ENCODE measurements around the gene TUBGCP5.

The TUBGCP5 gene

GRCh38 chr15:22955544-22956119, 83.7 kb downstream of the TUBGCP5 start:
- no peak for FAIRE-seq

GRCh38 chr15:22954798-22955543, 84.4 kb downstream of the TUBGCP5 start:
- no peak for FAIRE-seq
- no peak for TF ChIP-seq POLR2A (IDR thresholded peaks at IDR 0.05; ENCODE audit: low read depth, low read length)
- no peak for DNase-seq (ENCODE audit: insufficient read length, low spot score)

More at GRCh38 chr15:22955544-22956119, 83.7 kb downstream of the TUBGCP5 start:
- TF ChIP-seq POLR2A (IDR thresholded peaks at IDR 0.05; ENCODE audit: low read depth, low read length) (no peak), TAF1 (IDR thresholded peaks at IDR 0.05; ENCODE audit: low read depth, low read length) (no peak), SPI1 (IDR thresholded peaks at IDR 0.05; ENCODE audit: low read depth, low read length) (no peak), PAX5 (IDR thresholded peaks at IDR 0.05; ENCODE audit: insufficient read depth, low read length, severe bottlenecking) (no peak), POU2F2 (IDR thresholded peaks at IDR 0.05; ENCODE audit: low read depth, low read length) (no peak), POLR2AphosphoS5 (IDR thresholded peaks at IDR 0.05; ENCODE audit: low read depth, low read length) (no peak)
- no peak for DNase-seq (ENCODE audit: insufficient read length, low spot score)

DNA sequence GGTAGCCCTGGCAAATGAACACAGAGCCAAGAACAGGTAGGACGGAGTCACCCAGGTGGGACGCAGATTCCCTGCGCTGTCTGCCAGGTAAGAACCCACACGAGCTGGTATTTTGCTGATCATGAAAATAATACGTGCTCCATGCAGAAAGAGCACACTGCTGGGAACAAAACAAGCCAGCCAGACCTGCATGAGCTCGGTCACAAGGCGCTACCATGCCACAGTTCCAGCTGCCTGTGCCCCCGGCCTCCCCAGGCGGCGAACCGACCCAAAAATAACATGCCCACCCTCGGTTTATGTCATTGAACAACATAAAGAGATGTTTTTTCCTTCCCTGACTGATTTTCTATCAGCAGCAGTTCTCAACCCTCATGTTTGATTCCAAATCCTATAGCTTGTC, 85.0 kb downstream of the TUBGCP5 start:
- FAIRE-seq (no peak), DNase-seq (ENCODE audit: insufficient read length, low spot score) (no peak)
- TF ChIP-seq POLR2AphosphoS5 (IDR thresholded peaks at IDR 0.05; ENCODE audit: low read depth, low read length) (no peak), SPI1 (IDR thresholded peaks at IDR 0.05; ENCODE audit: low read depth, low read length) (no peak), TAF1 (IDR thresholded peaks at IDR 0.05; ENCODE audit: low read depth, low read length) (no peak), PAX5 (IDR thresholded peaks at IDR 0.05; ENCODE audit: insufficient read depth, low read length, severe bottlenecking) (no peak), POU2F2 (IDR thresholded peaks at IDR 0.05; ENCODE audit: low read depth, low read length) (no peak), POLR2A (IDR thresholded peaks at IDR 0.05; ENCODE audit: low read depth, low read length) (no peak)

- DNase-seq (ENCODE audit: insufficient read length, low spot score) (no peak), FAIRE-seq (no peak)
- TF ChIP-seq POLR2A (IDR thresholded peaks at IDR 0.05; ENCODE audit: low read depth, low read length) (no peak), POLR2AphosphoS5 (IDR thresholded peaks at IDR 0.05; ENCODE audit: low read depth, low read length) (no peak), POU2F2 (IDR thresholded peaks at IDR 0.05; ENCODE audit: low read depth, low read length) (no peak), PAX5 (IDR thresholded peaks at IDR 0.05; ENCODE audit: insufficient read depth, low read length, severe bottlenecking) (no peak), SPI1 (IDR thresholded peaks at IDR 0.05; ENCODE audit: low read depth, low read length) (no peak), TAF1 (IDR thresholded peaks at IDR 0.05; ENCODE audit: low read depth, low read length) (no peak)
Observed at GRCh38 chr15:22952796-22953579, 86.4 kb downstream of the TUBGCP5 start.

GRCh38 chr15:22951381-22952280, 87.7 kb downstream of the TUBGCP5 start:
- TF ChIP-seq POLR2A (IDR thresholded peaks at IDR 0.05; ENCODE audit: low read depth, low read length) (no peak), PAX5 (IDR thresholded peaks at IDR 0.05; ENCODE audit: insufficient read depth, low read length, severe bottlenecking) (no peak), TAF1 (IDR thresholded peaks at IDR 0.05; ENCODE audit: low read depth, low read length) (no peak)
- FAIRE-seq, result no peak
- DNase-seq (ENCODE audit: insufficient read length, low spot score), result no peak

DNA sequence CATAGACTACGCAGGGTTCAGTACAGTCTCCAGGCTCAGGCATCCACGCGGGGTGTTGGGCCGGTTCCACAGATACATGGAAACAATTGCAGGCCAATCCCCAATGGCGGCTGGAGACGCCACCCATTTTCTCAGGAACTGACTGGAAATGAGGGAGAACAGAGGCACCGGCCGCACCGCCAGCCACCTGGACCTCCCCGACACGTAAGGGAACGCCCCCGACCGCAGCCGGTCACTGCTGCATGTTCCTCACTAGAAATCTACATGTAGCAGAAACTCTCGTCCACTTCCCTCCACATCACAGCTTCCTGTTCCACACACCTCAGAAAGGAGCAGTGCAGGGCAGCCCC, 88.4 kb downstream of the TUBGCP5 start:
- DNase-seq (ENCODE audit: insufficient read length, low spot score), result no peak
- TF ChIP-seq SPI1 (IDR thresholded peaks at IDR 0.05; ENCODE audit: low read depth, low read length) (no peak), POLR2A (IDR thresholded peaks at IDR 0.05; ENCODE audit: low read depth, low read length) (no peak), POLR2AphosphoS5 (IDR thresholded peaks at IDR 0.05; ENCODE audit: low read depth, low read length) (no peak)
- FAIRE-seq, result no peak

- no peak for DNase-seq (ENCODE audit: insufficient read length, low spot score)
- TF ChIP-seq POLR2AphosphoS5 (IDR thresholded peaks at IDR 0.05; ENCODE audit: low read depth, low read length) (no peak), SPI1 (IDR thresholded peaks at IDR 0.05; ENCODE audit: low read depth, low read length) (no peak), TAF1 (IDR thresholded peaks at IDR 0.05; ENCODE audit: low read depth, low read length) (no peak), POLR2A (IDR thresholded peaks at IDR 0.05; ENCODE audit: low read depth, low read length) (no peak), POU2F2 (IDR thresholded peaks at IDR 0.05; ENCODE audit: low read depth, low read length) (no peak), PAX5 (IDR thresholded peaks at IDR 0.05; ENCODE audit: insufficient read depth, low read length, severe bottlenecking) (no peak)
- no peak for FAIRE-seq
Observed at GRCh38 chr15:22950256-22950990, 88.9 kb downstream of the TUBGCP5 start.

Measured in GM12891 (cell line).